ENCODE measurements around the gene BBX.

BBX gene

GRCh38 chr3:107681396-107681795, 158.6 kb downstream of the BBX start:
- Histone ChIP-seq H3K4me3 (replicated peaks; ENCODE audit: insufficient read depth, low read length) (no peak overlapping the region), H3K27me3 (ENCODE audit: insufficient read depth, poor library complexity, severe bottlenecking) (no peaks in the 10 kb centered on the region), H3K27ac (replicated peaks) (no peak overlapping the region)
- DNase-seq (ENCODE audit: low read depth in 1 of 2, low spot score in 1 of 2), result no peak
- TF ChIP-seq SPI1 (IDR thresholded peaks at IDR 0.05; ENCODE audit: borderline replicate concordance, low read depth) (no peak), GABPA (IDR thresholded peaks at IDR 0.05; ENCODE audit: low read depth) (no peak), POLR2AphosphoS5 (IDR thresholded peaks at IDR 0.05; ENCODE audit: low read depth) (no peak)
- TF ChIP-seq, protein P1, sequence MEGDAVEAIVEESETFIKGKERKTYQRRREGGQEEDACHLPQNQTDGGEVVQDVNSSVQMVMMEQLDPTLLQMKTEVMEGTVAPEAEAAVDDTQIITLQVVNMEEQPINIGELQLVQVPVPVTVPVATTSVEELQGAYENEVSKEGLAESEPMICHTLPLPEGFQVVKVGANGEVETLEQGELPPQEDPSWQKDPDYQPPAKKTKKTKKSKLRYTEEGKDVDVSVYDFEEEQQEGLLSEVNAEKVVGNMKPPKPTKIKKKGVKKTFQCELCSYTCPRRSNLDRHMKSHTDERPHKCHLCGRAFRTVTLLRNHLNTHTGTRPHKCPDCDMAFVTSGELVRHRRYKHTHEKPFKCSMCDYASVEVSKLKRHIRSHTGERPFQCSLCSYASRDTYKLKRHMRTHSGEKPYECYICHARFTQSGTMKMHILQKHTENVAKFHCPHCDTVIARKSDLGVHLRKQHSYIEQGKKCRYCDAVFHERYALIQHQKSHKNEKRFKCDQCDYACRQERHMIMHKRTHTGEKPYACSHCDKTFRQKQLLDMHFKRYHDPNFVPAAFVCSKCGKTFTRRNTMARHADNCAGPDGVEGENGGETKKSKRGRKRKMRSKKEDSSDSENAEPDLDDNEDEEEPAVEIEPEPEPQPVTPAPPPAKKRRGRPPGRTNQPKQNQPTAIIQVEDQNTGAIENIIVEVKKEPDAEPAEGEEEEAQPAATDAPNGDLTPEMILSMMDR (IDR thresholded peaks at IDR 0.05; ENCODE audit: insufficient read depth, low read length), result no peak
- TF ChIP-seq, protein P2, sequence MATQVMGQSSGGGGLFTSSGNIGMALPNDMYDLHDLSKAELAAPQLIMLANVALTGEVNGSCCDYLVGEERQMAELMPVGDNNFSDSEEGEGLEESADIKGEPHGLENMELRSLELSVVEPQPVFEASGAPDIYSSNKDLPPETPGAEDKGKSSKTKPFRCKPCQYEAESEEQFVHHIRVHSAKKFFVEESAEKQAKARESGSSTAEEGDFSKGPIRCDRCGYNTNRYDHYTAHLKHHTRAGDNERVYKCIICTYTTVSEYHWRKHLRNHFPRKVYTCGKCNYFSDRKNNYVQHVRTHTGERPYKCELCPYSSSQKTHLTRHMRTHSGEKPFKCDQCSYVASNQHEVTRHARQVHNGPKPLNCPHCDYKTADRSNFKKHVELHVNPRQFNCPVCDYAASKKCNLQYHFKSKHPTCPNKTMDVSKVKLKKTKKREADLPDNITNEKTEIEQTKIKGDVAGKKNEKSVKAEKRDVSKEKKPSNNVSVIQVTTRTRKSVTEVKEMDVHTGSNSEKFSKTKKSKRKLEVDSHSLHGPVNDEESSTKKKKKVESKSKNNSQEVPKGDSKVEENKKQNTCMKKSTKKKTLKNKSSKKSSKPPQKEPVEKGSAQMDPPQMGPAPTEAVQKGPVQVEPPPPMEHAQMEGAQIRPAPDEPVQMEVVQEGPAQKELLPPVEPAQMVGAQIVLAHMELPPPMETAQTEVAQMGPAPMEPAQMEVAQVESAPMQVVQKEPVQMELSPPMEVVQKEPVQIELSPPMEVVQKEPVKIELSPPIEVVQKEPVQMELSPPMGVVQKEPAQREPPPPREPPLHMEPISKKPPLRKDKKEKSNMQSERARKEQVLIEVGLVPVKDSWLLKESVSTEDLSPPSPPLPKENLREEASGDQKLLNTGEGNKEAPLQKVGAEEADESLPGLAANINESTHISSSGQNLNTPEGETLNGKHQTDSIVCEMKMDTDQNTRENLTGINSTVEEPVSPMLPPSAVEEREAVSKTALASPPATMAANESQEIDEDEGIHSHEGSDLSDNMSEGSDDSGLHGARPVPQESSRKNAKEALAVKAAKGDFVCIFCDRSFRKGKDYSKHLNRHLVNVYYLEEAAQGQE (IDR thresholded peaks at IDR 0.05; ENCODE audit: insufficient replicate concordance, low read depth), result no peak

GRCh38 chr3:107682580-107682979, 159.8 kb downstream of the BBX start:
- TF ChIP-seq, protein P1 (IDR thresholded peaks at IDR 0.05; ENCODE audit: insufficient read depth, low read length), result no peak
- TF ChIP-seq, protein P2 (IDR thresholded peaks at IDR 0.05; ENCODE audit: insufficient replicate concordance, low read depth), result no peak
- TF ChIP-seq POLR2AphosphoS5 (IDR thresholded peaks at IDR 0.05; ENCODE audit: low read depth), result no peak
- H3K27me3 ChIP-seq (ENCODE audit: insufficient read depth, poor library complexity, severe bottlenecking), result no peaks in the 10 kb centered on the region
- DNase-seq (ENCODE audit: low read depth in 1 of 2, low spot score in 1 of 2), result no peak
- H3K4me3 ChIP-seq (replicated peaks; ENCODE audit: insufficient read depth, low read length), result no peak overlapping the region
- no peak overlapping the region for H3K27ac ChIP-seq (replicated peaks)

DNA sequence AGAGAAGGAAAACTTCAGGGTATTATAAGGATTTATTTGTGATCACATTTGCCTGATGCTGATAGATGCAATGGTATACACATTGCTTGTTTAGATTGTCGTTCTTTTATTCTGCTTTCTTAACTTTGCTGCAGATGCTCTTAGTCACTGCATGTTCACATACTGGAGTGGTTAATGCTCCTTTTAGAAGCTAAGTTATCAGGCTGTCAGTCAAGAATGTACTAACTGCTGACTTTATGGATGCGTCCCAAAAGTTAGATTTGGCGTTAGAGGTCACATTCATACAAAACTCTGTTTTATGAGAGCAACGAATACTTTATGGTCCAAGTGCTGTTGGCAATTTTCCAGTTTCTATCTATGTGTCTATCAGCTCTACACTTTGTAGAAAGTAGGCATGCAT, 160.7 kb downstream of the BBX start:
- no peak overlapping the region for H3K4me3 ChIP-seq (replicated peaks; ENCODE audit: insufficient read depth, low read length)
- TF ChIP-seq, protein P2 (IDR thresholded peaks at IDR 0.05; ENCODE audit: insufficient replicate concordance, low read depth), result no peak
- no peak for DNase-seq (ENCODE audit: low read depth in 1 of 2, low spot score in 1 of 2)
- no peaks in the 10 kb centered on the region for H3K27me3 ChIP-seq (ENCODE audit: insufficient read depth, poor library complexity, severe bottlenecking)
- H3K27ac ChIP-seq (replicated peaks), result no peak overlapping the region

GRCh38 chr3:107684431-107684925, 161.7 kb downstream of the BBX start:
- Histone ChIP-seq H3K27ac (replicated peaks) (no peak overlapping the region), H3K4me3 (replicated peaks; ENCODE audit: insufficient read depth, low read length) (no peak overlapping the region)
- no peak for DNase-seq (ENCODE audit: low read depth in 1 of 2, low spot score in 1 of 2)

More at GRCh38 chr3:107684431-107684925, 161.7 kb downstream of the BBX start:
- no peaks in the 10 kb centered on the region for H3K27me3 ChIP-seq (ENCODE audit: insufficient read depth, poor library complexity, severe bottlenecking)
- TF ChIP-seq, protein P1 (IDR thresholded peaks at IDR 0.05; ENCODE audit: insufficient read depth, low read length), result no peak
- TF ChIP-seq GABPA (IDR thresholded peaks at IDR 0.05; ENCODE audit: low read depth), result no peak
- no peak for TF ChIP-seq POLR2AphosphoS5 (IDR thresholded peaks at IDR 0.05; ENCODE audit: low read depth)
